ENCODE data around the gene POMGNT1. TPM values are rescaled to one million over a fixed set of nuclear protein-coding genes. Genes with fewer than 3 reads are reported as not detected.

The POMGNT1 gene
- total and polyA plus RNA-seq, 2 of the 13 experiments (the other 11 are each of a cell fraction or from before 2014, with no cell fraction given): 33.9 to 46.8 TPM

DNA sequence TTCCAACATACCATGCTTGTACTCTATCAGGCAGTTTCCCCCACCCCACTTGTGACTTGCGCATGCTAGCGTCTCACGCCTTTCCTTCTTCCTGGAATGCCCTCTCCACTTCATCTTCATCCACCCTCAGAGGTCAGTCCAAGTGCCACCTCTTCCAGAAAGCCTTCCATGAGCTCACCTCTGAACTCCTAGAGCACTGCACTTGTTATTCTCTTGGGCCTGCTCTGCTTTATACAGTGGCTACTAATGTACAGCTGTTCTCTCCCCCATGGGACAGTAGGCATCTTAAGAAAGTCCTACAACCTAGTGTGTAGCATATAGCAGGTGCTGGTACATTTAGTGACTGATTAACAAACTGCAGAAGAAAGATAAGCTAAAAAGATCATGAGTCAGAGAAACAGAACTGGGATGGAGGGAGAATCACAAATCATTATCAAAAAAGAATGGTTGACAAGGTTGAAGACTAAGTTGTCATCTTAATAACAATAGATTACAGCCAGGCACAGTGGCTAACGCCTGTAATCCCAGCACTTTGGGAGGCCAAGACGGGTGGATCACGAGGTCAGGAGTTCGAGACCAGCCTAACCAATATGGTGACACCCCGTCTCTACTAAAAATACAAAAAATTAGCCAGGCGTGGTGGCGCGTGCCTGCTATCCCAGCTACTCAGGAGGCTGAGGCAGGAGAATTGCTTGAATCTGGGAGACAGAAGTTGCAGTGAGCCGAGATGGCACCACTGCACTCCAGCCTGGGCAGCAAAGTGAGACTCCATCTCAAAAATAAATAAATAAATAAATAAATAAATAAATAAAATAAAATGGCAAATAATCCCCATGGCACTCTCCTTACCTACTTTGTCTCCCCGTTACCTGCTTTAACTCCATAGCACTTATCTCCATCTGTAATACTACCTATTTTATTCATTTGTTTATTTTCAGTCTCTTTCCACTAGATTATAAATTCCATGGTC, 39.6 kb downstream of the POMGNT1 start:
- FAIRE-seq (no peak), ATAC-seq (no peak), DNase-seq (ENCODE audit: low spot score) (no peak)
- Histone ChIP-seq H4K20me1 (ENCODE audit: insufficient read depth, low read length) (no peaks in the 10 kb centered on the region), H3K27me3 (ENCODE audit: control insufficient read depth in 1 of 2, insufficient read depth in 2 of 2, low read length in 2 of 2) (peaks cover 0 to 5% of the 10 kb centered on the region in 2 experiments; a peak in 1 of 5 replicates), H3K4me1 (ENCODE audit: insufficient read depth, low read length) (peaks cover 15% of the 10 kb centered on the region), H3K79me2 (ENCODE audit: insufficient read depth, low read length) (no peaks in the 10 kb centered on the region), H3K4me2 (ENCODE audit: low read depth, low read length) (no peak overlapping the region), H2AFZ (ENCODE audit: low read length) (no peak overlapping the region), H3K9me3 (ENCODE audit: low read length) (no peaks in the 10 kb centered on the region), H3K9ac (ENCODE audit: insufficient read depth, low read depth, low read length) (no peak overlapping the region), H3K4me3 (replicated peaks in 1 of 3; ENCODE audit: insufficient read depth in 1 of 3, low read depth in 2 of 3, low read length in 3 of 3) (no peak overlapping the region), H3K36me3 (replicated peaks in 1 of 2; ENCODE audit: control insufficient read depth in 1 of 2, insufficient read depth in 2 of 2, low read length in 2 of 2) (no peaks in the 10 kb centered on the region), H3K27ac (ENCODE audit: extremely low read length, insufficient read depth, low read length) (no peak overlapping the region)
- ChIA-PET POLR2A (no interaction called here), CTCF (ENCODE audit: low intra/inter-chr PET ratio, low total read pairs) (no interaction called here)
- WGBS (ENCODE audit: low lambda C conversion rate): 51% methylated on average over 13 of the region's 13 CpGs
- in situ Hi-C loops (cut with HindIII; ENCODE audit: extremely low pct_ligation_motif_present, low pct_unique_long_range_greater_than_20kb) (no loop called here), intact Hi-C loops (cut with micrococcal nuclease; ENCODE audit: unreplicated experiment) (loop anchor here (2.0 kb wide), 1 partner anchor 42 kb away; no protein-coding TSS in a partner anchor)
- TF ChIP-seq ZNF251 (CRISPR knock-in tag; IDR thresholded peaks at IDR 0.05): no peak
- no peak for TF ChIP-seq WIZ (CRISPR knock-in tag; IDR thresholded peaks at IDR 0.05)
- TF ChIP-seq TAF1 (CRISPR knock-in tag; IDR thresholded peaks at IDR 0.05): no peak
- no peak for TF ChIP-seq NFIC (IDR thresholded peaks at IDR 0.05; ENCODE audit: low read length)
- BruUV-seq (replicated peaks): no TSS peak

- POLR2A ChIA-PET: no interaction called here
- Histone ChIP-seq H2AFZ (ENCODE audit: low read length) (no peak overlapping the region), H3K36me3 (replicated peaks in 1 of 2; ENCODE audit: control insufficient read depth in 1 of 2, insufficient read depth in 2 of 2, low read length in 2 of 2) (no peaks in the 10 kb centered on the region; a peak in 1 of 5 replicates), H3K27me3 (ENCODE audit: control insufficient read depth in 1 of 2, insufficient read depth in 2 of 2, low read length in 2 of 2) (no peaks in the 10 kb centered on the region), H4K20me1 (ENCODE audit: insufficient read depth, low read length) (no peaks in the 10 kb centered on the region), H3K4me1 (ENCODE audit: insufficient read depth, low read length) (peaks cover 15% of the 10 kb centered on the region), H3K27ac (ENCODE audit: extremely low read length, insufficient read depth, low read length) (no peak overlapping the region), H3K4me3 (replicated peaks in 1 of 3; ENCODE audit: insufficient read depth in 1 of 3, low read depth in 2 of 3, low read length in 3 of 3) (no peak overlapping the region), H3K79me2 (ENCODE audit: insufficient read depth, low read length) (no peaks in the 10 kb centered on the region), H3K9ac (ENCODE audit: insufficient read depth, low read depth, low read length) (no peak overlapping the region), H3K4me2 (ENCODE audit: low read depth, low read length) (no peak overlapping the region), H3K9me3 (ENCODE audit: low read length) (no peaks in the 10 kb centered on the region)
- CTCF ChIA-PET (ENCODE audit: low intra/inter-chr PET ratio, low total read pairs): no interaction called here
- WGBS (ENCODE audit: low lambda C conversion rate): 0% methylated on average over 1 of the region's 1 CpG
- DNase-seq (ENCODE audit: low spot score) (no peak), ATAC-seq (no peak), FAIRE-seq (no peak)
- intact Hi-C loops (cut with micrococcal nuclease; ENCODE audit: unreplicated experiment) (loop anchor here (2.0 kb wide), 1 partner anchor 41 kb away; no protein-coding TSS in a partner anchor), in situ Hi-C loops (cut with HindIII; ENCODE audit: extremely low pct_ligation_motif_present, low pct_unique_long_range_greater_than_20kb) (no loop called here)
- no TSS peak for BruUV-seq (replicated peaks)
- TF ChIP-seq ZNF740 (CRISPR knock-in tag; IDR thresholded peaks at IDR 0.05) (no peak), SP5 (CRISPR knock-in tag; IDR thresholded peaks at IDR 0.05; ENCODE audit: borderline replicate concordance, low read depth) (no peak), CBX2 (IDR thresholded peaks at IDR 0.05; ENCODE audit: low read depth, low read length) (no peak), CBX2 (CRISPR knock-in tag; IDR thresholded peaks at IDR 0.05; ENCODE audit: low read depth) (no peak), KMT2A (CRISPR knock-in tag; IDR thresholded peaks at IDR 0.05) (no peak), ZNF772 (CRISPR knock-in tag; IDR thresholded peaks at IDR 0.05) (no peak), PRDM4 (CRISPR knock-in tag; IDR thresholded peaks at IDR 0.05; ENCODE audit: borderline replicate concordance) (no peak), MYNN (CRISPR knock-in tag; IDR thresholded peaks at IDR 0.05; ENCODE audit: low read depth) (no peak), MAFG (CRISPR knock-in tag; IDR thresholded peaks at IDR 0.05) (no peak), ZNF841 (CRISPR knock-in tag; IDR thresholded peaks at IDR 0.05; ENCODE audit: borderline replicate concordance) (no peak)
- TF ChIP-seq, protein P1, sequence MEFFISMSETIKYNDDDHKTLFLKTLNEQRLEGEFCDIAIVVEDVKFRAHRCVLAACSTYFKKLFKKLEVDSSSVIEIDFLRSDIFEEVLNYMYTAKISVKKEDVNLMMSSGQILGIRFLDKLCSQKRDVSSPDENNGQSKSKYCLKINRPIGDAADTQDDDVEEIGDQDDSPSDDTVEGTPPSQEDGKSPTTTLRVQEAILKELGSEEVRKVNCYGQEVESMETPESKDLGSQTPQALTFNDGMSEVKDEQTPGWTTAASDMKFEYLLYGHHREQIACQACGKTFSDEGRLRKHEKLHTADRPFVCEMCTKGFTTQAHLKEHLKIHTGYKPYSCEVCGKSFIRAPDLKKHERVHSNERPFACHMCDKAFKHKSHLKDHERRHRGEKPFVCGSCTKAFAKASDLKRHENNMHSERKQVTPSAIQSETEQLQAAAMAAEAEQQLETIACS (CRISPR knock-in tag; IDR thresholded peaks at IDR 0.05): no peak
Measured at GRCh38 chr1:46157916-46158311, 40.3 kb downstream of the POMGNT1 start.

Measured in HepG2 (cell line).